SJCRH30 (cell line): ENCODE data around the gene NUTM2A. TPM values are rescaled to one million over a fixed set of nuclear protein-coding genes. Genes with fewer than 3 reads are reported as not detected.
"Not testable (repeated sequence)": the region's sequence is repeated elsewhere in the genome, so short reads cannot be mapped to it uniquely, and the experiment has no call there.

Source experiments
- DNase-seq, 2 experiments: peaks; one replicate each; pipeline ENCODE4 v3.0.0-alpha.2; 2015 to 2020
- H3K27ac ChIP-seq: fragments of 250-450 bp; sonication (Bioruptor Pico); 2 replicates; pipeline ENCODE4 v1.5.1; 2020; ENCODE audit warnings: mild to moderate bottlenecking, moderate library complexity
- H3K27me3 ChIP-seq: fragments of 250-450 bp; sonication (Bioruptor Pico); 2 replicates; pipeline ENCODE4 v1.5.1; 2020; ENCODE audit warnings: mild to moderate bottlenecking, moderate library complexity
- H3K36me3 ChIP-seq: fragments of 250-450 bp; sonication (Bioruptor Pico); 2 replicates; pipeline ENCODE4 v1.5.1; 2020; ENCODE audit warnings: mild to moderate bottlenecking, moderate library complexity
- H3K4me1 ChIP-seq: fragments of 250-450 bp; sonication (Bioruptor Pico); 2 replicates; pipeline ENCODE4 v1.5.1; 2020; ENCODE audit warnings: mild to moderate bottlenecking, moderate library complexity
- H3K4me3 ChIP-seq: fragments of 250-450 bp; sonication (Bioruptor Pico); 2 replicates; pipeline ENCODE4 v1.5.1; 2020; ENCODE audit warnings: mild to moderate bottlenecking, moderate library complexity
- H3K9me3 ChIP-seq: fragments of 250-450 bp; sonication (Bioruptor Pico); replicated peaks from 2 replicates; pipeline ENCODE4 v1.5.1; 2020; ENCODE audit warnings: mild to moderate bottlenecking, moderate library complexity
- total RNA-seq: library from RNA; depleted of rRNA; stranded (reverse); fragments of >200 nt; shearing (Covaris generic); gene quantifications from 2 replicates; pipeline ENCODE4 v1.2.3, GENCODE V29; 2014; rRNA removed

The NUTM2A gene
- total RNA-seq, 1 experiment from 2014 or later: 0.30 TPM

GRCh38 chr10:87222789-87223188 lies 2.5 kb upstream of the NUTM2A start:
- DNase-seq, H3K4me3 ChIP-seq, H3K27ac ChIP-seq, H3K4me1 ChIP-seq, H3K27me3 ChIP-seq, H3K36me3 ChIP-seq, H3K9me3 ChIP-seq: not testable (repeated sequence)

GRCh38 chr10:87228247-87228646 lies 3.0 kb downstream of the NUTM2A start:
- not testable (repeated sequence) for H3K27ac ChIP-seq, H3K4me3 ChIP-seq, H3K4me1 ChIP-seq, H3K27me3 ChIP-seq, H3K9me3 ChIP-seq, DNase-seq, H3K36me3 ChIP-seq

GRCh38 chr10:87229211-87229610 lies 4.0 kb downstream of the NUTM2A start:
- H3K4me3 ChIP-seq, H3K9me3 ChIP-seq, H3K4me1 ChIP-seq, H3K27me3 ChIP-seq, DNase-seq, H3K27ac ChIP-seq, H3K36me3 ChIP-seq: not testable (repeated sequence)

- DNase-seq, H3K9me3 ChIP-seq, H3K27ac ChIP-seq, H3K4me1 ChIP-seq, H3K27me3 ChIP-seq, H3K36me3 ChIP-seq, H3K4me3 ChIP-seq: not testable (repeated sequence)
Observed at GRCh38 chr10:87234854-87235253, 9.6 kb downstream of the NUTM2A start.

DNA sequence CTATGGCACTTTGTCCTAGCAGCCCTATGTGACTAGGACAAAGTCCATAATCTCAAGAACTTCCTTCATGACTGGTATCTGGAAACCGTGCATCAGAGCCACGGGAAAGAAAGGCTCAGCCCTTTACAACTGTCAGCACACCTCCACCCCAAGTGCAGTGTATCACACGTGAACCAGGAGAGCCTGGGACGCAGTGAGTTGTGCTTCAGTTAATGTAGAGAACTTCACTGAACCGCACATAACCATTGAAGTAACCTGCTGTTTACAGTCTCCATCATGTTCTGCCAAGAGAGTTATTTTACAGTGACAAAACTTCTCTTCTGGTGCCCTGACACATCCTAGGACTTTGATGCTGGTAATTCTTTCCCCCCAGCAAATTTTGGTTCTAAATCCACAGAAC lies 12.0 kb downstream of the NUTM2A start:
- not testable (repeated sequence) for DNase-seq, H3K4me3 ChIP-seq, H3K36me3 ChIP-seq, H3K27me3 ChIP-seq, H3K4me1 ChIP-seq, H3K9me3 ChIP-seq, H3K27ac ChIP-seq

GRCh38 chr10:87239346-87239808 lies 14.1 kb downstream of the NUTM2A start:
- DNase-seq, H3K36me3 ChIP-seq, H3K27me3 ChIP-seq, H3K27ac ChIP-seq, H3K9me3 ChIP-seq, H3K4me3 ChIP-seq, H3K4me1 ChIP-seq: not testable (repeated sequence)

DNA sequence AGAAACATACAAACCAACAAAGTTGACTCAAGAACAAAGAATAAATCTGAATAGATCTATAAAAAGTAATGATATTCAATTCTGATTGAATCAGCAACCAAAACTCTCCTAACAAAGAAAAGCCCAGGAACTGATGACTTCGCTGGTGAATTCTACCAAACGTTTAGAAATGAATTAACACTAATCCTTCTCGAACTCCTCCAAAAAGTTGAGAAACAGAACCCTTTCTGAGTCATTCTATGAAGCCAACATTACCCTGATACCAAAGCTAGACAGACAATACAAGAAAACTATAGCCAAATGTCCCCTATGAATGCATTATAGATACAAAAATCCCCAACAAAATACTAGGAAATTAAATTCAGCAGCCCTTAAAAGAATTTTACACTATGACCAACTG lies 16.9 kb downstream of the NUTM2A start:
- H3K36me3 ChIP-seq, H3K9me3 ChIP-seq, H3K27ac ChIP-seq: not testable (repeated sequence)

DNA sequence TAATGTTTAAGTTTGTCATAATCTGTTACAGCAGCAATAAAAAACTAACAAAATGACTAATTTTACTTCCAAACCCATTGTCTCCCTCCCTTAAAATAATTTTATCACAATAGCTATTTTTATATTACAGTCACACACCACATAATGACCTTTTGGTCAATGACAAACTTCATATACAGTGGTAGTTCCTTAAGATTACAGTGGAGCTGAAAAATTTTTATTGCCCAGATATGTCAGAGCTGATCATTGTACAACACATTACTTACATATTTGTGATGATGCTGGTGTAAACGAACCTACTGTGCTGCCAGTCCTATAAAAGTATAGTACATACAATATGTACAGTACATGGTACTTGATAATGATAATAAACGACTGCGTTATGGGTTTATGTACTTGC lies 22.1 kb downstream of the NUTM2A start:
- not testable (repeated sequence) for H3K4me3 ChIP-seq, H3K4me1 ChIP-seq, DNase-seq, H3K36me3 ChIP-seq, H3K27me3 ChIP-seq, H3K9me3 ChIP-seq, H3K27ac ChIP-seq

More for the DNA sequence above, 16.9 kb downstream of the NUTM2A start:
- DNase-seq, H3K27me3 ChIP-seq, H3K4me3 ChIP-seq, H3K4me1 ChIP-seq: not testable (repeated sequence)

DNA sequence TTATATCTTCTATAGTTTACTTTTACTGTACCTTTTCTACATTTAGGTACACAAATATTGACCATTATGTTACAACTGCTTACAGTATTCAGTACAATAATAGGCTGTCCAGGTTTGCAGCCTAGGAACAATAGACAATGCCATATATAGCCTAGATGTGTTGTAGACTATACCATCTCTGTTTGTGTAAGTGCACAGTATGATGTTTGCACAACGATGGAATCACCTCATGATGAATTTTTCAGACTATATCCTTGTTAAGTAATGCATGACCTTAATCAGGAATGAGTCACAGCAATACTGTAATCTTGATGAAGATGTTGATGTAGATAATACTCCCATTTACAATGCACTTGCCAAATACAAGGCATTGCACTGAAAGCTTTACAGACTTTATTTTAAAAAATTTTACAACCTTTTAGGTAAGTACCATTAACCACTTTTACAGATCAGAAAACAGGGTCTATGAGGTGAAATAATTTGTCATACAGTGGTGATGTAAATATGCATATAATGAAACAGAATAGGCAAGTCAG lies 23.6 kb downstream of the NUTM2A start:
- H3K9me3 ChIP-seq, DNase-seq: not testable (repeated sequence)

GRCh38 chr10:87280749-87281392 lies 55.6 kb downstream of the NUTM2A start:
- not testable (repeated sequence) for DNase-seq, H3K27me3 ChIP-seq, H3K4me3 ChIP-seq, H3K27ac ChIP-seq, H3K36me3 ChIP-seq, H3K4me1 ChIP-seq, H3K9me3 ChIP-seq

More for the DNA sequence above, 23.6 kb downstream of the NUTM2A start:
- H3K4me1 ChIP-seq, H3K27me3 ChIP-seq, H3K27ac ChIP-seq, H3K36me3 ChIP-seq, H3K4me3 ChIP-seq: not testable (repeated sequence)

Other genes starting within 250 kb of the NUTM2A start
- gene FAM25A, start 205.2 kb upstream of the NUTM2A start, total RNA-seq: not detected in 2 replicates
- 152 and 155 TPM in 2 replicates for gene GLUD1, start 130.6 kb upstream of the NUTM2A start, total RNA-seq
- 39.2 and 42.9 TPM in 2 replicates for gene SHLD2, start 130.2 kb upstream of the NUTM2A start, total RNA-seq
- 0.59 and 0.89 TPM in 2 replicates for gene NUTM2D, start 132.3 kb downstream of the NUTM2A start, total RNA-seq